Central memory CD8-positive, alpha-beta T cell (primary cell): Measurements from ENCODE around the gene LSS.
A peak's percentile ranks its signal among the peaks of the same experiment; 100 is the strongest.

Source experiments
- ATAC-seq: fragments of 150-1000 bp; cut with Tn5 transposase; replicated peaks from 2 replicates; pipeline ENCODE4 v1.10.0; 2022; ENCODE audit warnings: mild to moderate bottlenecking, moderate FRiP score, moderate number of reproducible peaks; ENCODE audit not compliant: poor library complexity, severe bottlenecking; ENCODE audit errors: extremely low read depth
- DNase-seq, 2 donors: peaks; one replicate each; pipeline ENCODE4 v3.0.0; 2021; ENCODE audit warnings: low spot score in 2 of 2
- H3K27ac Mint-ChIP-seq: one replicate; pipeline ENCODE4 v1.8.0; 2022; ENCODE audit warnings: low read depth, mild to moderate bottlenecking, moderate library complexity, mixed read lengths
- H3K27me3 Mint-ChIP-seq: one replicate; pipeline ENCODE4 v1.8.0; 2022; ENCODE audit warnings: mixed read lengths
- H3K36me3 Mint-ChIP-seq: one replicate; pipeline ENCODE4 v1.8.0; 2022; ENCODE audit warnings: mild to moderate bottlenecking, moderate library complexity, mixed read lengths; ENCODE audit not compliant: insufficient read depth
- H3K4me1 Mint-ChIP-seq: one replicate; pipeline ENCODE4 v1.8.0; 2022; ENCODE audit warnings: mixed read lengths
- H3K4me3 Mint-ChIP-seq: one replicate; pipeline ENCODE4 v1.8.0; 2022; ENCODE audit warnings: mild to moderate bottlenecking, moderate library complexity, mixed read lengths
- H3K9me3 Mint-ChIP-seq: one replicate; pipeline ENCODE4 v1.8.0; 2022; ENCODE audit warnings: mixed read lengths

Gene LSS

DNA sequence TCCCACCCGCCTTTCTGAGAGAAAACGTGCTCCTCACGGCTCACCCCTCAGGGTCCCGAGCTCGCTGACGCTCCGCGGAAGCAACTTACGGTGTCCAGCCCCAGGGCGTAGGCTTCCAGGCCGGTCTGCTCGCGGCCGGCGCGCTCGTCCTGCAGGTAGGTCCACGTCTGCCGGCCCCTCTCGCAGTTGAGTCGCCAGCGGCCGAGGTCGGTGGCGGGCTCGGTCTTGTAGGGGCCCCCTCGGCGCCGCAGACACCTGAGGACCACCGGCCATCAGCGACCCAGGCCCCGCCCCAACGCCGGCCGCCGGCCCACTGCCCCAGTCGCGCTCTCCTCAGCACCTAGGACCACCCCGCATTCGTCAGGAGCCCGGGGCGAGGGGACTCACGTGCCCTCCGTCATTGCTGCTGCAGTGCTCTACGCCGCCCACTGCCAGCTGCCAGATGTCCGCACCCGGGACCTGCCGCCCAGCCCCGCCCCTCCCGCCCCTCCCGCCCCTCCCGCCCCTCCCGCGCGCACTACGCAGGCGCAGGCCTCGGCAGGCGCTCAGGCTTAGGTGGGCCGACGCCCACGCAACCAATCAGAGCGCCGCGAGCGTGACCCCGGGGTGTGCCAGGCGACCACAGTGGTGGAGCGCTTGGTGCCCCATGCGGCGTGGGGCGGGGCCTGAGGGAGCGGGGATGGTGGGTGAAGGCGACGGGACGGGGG is at the start of gene LSS:
Gene LSS, minus strand, starts transcription at position 430 of the 707 bp plus-strand sequence. Its CDS starts 29 bp downstream, at position 401.
- no peaks in the 10 kb centered on the region for H3K27me3 Mint-ChIP-seq
- H3K9me3 Mint-ChIP-seq, result no peaks in the 10 kb centered on the region
- H3K4me3 Mint-ChIP-seq, result peak within 1 kb of the TSS; percentile 82
- DNase-seq, result peak; percentile 89 to 94
- ATAC-seq, result peak; percentile 99
- H3K36me3 Mint-ChIP-seq, result peaks cover 10% of the 10 kb centered on the region
- peaks cover 68% of the 10 kb centered on the region for H3K4me1 Mint-ChIP-seq
- H3K27ac Mint-ChIP-seq, result peak within 1 kb of the TSS; percentile 91

DNA sequence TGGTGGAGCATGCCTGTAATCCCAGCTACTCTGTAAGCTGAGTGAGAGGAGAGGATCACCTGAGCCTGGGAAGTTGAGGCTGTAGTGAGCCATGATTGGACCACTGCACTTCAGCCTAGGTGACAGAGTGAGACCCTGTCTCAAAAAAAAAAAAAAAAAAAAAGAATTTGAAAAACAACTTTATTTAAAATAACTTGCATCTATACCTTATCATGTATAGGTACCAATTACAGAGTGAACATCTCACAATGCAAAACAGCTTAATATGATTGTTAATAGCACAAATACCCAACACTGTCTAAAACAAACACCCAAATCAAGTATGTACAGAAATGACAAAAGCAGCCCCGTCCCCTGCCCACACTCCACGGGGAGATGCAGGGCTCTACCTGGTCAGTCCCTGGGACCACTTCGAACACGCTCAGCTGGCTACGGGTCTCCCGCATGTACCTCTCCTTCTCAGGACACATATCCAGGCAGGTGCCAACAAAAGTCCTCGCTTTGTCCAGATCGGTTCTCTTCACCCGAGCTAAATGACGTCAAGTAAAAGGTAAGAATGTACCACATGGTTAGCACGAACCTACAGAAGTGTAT is 46.3 kb upstream of the LSS start:
- Mint-ChIP-seq H3K4me3 (no peak overlapping the region), H3K4me1 (no peaks in the 10 kb centered on the region), H3K27me3 (no peaks in the 10 kb centered on the region), H3K27ac (no peak overlapping the region), H3K9me3 (no peaks in the 10 kb centered on the region), H3K36me3 (peaks cover 87% of the 10 kb centered on the region)
- DNase-seq (no peak), ATAC-seq (no peak)

DNA sequence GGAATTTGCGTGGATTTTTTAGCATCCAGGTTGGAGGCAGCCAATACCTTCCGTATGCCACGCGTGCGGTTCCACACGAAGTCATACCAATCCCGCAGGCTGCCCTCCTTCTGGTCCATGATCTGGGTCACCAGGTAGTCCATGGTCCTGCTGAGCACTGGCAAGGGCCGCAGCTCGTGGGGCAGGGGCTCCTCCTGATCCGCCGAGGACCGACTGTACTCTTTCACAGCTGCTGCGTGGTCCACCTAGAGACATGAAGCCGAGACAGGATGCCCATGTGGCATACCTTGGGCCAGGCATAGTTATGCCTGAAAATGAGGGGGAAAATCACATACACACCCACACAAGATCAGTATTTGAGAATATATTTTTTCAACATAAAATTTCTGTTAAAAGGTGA is 44.8 kb upstream of the LSS start:
- H3K27me3 Mint-ChIP-seq, result no peaks in the 10 kb centered on the region
- peaks cover 85% of the 10 kb centered on the region for H3K36me3 Mint-ChIP-seq
- no peak overlapping the region for H3K4me3 Mint-ChIP-seq
- H3K4me1 Mint-ChIP-seq, result no peaks in the 10 kb centered on the region
- no peak for DNase-seq
- H3K27ac Mint-ChIP-seq, result no peak overlapping the region
- ATAC-seq, result no peak
- H3K9me3 Mint-ChIP-seq, result no peaks in the 10 kb centered on the region

DNA sequence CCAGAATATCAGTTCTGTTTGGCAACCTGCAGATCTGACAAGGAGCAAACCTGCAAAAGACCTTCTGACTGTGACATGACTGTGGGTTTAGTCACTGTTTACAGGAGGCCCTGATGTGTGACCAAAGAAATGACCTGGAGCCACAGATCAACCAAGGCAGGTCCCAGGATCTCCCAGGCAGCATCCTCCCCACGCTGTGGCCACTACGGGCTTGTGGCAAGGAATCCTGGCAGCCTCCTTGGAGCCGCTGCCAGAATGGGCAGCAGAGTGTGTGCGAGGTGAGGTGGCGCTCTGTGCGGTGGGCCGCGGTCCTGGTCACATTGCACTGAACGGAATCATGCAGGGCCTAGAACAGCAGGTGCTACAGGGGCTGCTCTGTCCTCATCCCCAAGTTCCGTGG is 40.9 kb upstream of the LSS start:
- peaks cover 70% of the 10 kb centered on the region for H3K36me3 Mint-ChIP-seq
- DNase-seq, result no peak
- no peak for ATAC-seq
- H3K27me3 Mint-ChIP-seq, result no peaks in the 10 kb centered on the region
- no peaks in the 10 kb centered on the region for H3K9me3 Mint-ChIP-seq
- no peak overlapping the region for H3K27ac Mint-ChIP-seq
- H3K4me3 Mint-ChIP-seq, result no peak overlapping the region
- H3K4me1 Mint-ChIP-seq, result no peaks in the 10 kb centered on the region

DNA sequence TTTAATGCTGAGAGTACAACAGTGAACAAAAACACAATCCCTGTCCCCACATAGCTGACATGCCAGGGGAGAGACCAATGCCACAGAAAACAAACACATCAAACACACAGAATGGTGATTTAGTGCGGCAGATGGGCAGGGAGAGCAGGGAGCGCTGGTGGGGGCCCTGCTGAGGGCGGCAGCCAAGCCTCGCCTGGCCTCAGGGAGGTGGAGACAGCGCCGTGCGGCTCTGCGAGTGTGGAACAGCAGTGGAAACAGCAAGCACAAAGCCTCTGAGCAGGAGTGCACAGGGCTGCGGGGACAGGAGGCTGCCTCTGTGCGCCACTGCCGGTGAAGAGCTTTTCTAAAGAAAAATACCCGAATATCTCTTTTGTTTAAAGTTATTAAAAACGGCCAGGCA is 39.8 kb upstream of the LSS start:
- no peaks in the 10 kb centered on the region for H3K27me3 Mint-ChIP-seq
- DNase-seq (no peak), ATAC-seq (no peak)
- H3K27ac Mint-ChIP-seq, result no peak overlapping the region
- no peak overlapping the region for H3K4me3 Mint-ChIP-seq
- no peaks in the 10 kb centered on the region for H3K9me3 Mint-ChIP-seq
- H3K36me3 Mint-ChIP-seq, result peaks cover 67% of the 10 kb centered on the region
- H3K4me1 Mint-ChIP-seq, result no peaks in the 10 kb centered on the region

DNA sequence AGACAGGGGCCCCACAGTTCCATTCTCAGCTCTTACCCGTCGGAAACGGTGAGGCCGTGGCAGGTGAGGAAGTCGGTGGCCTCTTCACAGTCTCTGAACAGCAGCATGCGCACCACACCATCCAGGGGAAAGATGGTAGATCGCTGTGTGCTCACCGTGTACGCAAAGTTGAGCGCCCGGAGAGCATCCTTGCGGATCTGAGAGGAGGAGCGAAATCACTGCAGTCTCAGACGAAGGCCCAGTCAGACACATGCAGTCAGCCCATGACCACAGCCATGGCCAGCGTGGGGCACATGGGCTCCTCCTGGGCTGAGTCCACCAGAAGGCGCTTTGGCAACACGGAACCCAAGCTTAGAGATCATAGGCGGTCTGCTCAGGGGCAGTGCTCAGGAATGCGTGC is 38.4 kb upstream of the LSS start:
- no peaks in the 10 kb centered on the region for H3K9me3 Mint-ChIP-seq
- H3K4me1 Mint-ChIP-seq, result no peaks in the 10 kb centered on the region
- H3K36me3 Mint-ChIP-seq, result peaks cover 61% of the 10 kb centered on the region
- DNase-seq (no peak), ATAC-seq (no peak)
- H3K4me3 Mint-ChIP-seq, result no peak overlapping the region
- H3K27me3 Mint-ChIP-seq, result no peaks in the 10 kb centered on the region
- H3K27ac Mint-ChIP-seq, result peak overlapping the region; percentile 44

GRCh38 chr21:46265736-46266525 is 37.4 kb upstream of the LSS start:
- peak overlapping the region; percentile 64 for H3K27ac Mint-ChIP-seq
- DNase-seq (no peak), ATAC-seq (no peak)
- peaks cover 3% of the 10 kb centered on the region for H3K4me1 Mint-ChIP-seq
- H3K27me3 Mint-ChIP-seq, result no peaks in the 10 kb centered on the region
- H3K9me3 Mint-ChIP-seq, result no peaks in the 10 kb centered on the region
- H3K36me3 Mint-ChIP-seq, result peaks cover 61% of the 10 kb centered on the region
- no peak overlapping the region for H3K4me3 Mint-ChIP-seq

GRCh38 chr21:46264690-46265144 is 36.1 kb upstream of the LSS start:
- no peak overlapping the region for H3K4me3 Mint-ChIP-seq
- H3K9me3 Mint-ChIP-seq, result no peaks in the 10 kb centered on the region
- no peaks in the 10 kb centered on the region for H3K27me3 Mint-ChIP-seq
- peaks cover 4% of the 10 kb centered on the region for H3K4me1 Mint-ChIP-seq
- ATAC-seq (no peak), DNase-seq (no peak)
- H3K27ac Mint-ChIP-seq, result peak overlapping the region; percentile 64
- peaks cover 60% of the 10 kb centered on the region for H3K36me3 Mint-ChIP-seq

DNA sequence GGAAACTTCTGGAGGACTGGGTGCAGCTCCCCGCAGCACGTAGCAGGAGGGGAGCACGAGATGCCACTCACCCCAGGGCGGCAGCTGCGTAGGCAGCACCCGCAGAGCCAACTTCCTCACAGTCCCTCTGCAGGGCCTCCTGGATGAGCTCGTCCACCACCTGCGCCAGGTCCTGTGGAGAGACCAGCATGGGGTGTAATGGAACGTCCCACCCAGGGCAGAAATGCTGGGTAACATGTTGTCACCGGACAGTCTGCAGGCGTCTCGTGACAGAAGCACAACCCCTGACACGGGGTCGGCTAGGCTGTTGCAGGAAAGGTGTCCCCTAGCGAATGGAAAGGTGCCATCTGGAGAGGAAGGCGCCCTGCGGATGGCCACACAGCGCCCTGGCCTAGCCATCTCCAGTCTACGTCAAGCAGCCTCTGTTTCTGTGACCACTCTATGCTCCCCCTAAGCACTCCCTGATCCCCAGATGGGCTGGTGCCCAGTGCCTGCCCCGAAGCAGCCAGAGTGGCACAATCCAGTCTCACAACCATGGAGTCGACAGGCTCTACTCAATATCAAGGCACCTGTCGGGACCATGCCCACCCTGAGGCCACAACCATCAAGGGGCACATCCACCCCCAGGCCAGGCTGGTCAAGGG is 35.6 kb upstream of the LSS start:
- H3K4me3 Mint-ChIP-seq, result no peak overlapping the region
- no peak for DNase-seq
- ATAC-seq, result no peak
- peaks cover 60% of the 10 kb centered on the region for H3K36me3 Mint-ChIP-seq
- no peaks in the 10 kb centered on the region for H3K27me3 Mint-ChIP-seq
- H3K4me1 Mint-ChIP-seq, result peaks cover 4% of the 10 kb centered on the region
- no peaks in the 10 kb centered on the region for H3K9me3 Mint-ChIP-seq
- H3K27ac Mint-ChIP-seq, result peak overlapping the region; percentile 64

GRCh38 chr21:46256501-46256994 is 28.0 kb upstream of the LSS start:
- H3K27ac Mint-ChIP-seq, result no peak overlapping the region
- H3K9me3 Mint-ChIP-seq, result no peaks in the 10 kb centered on the region
- no peak for ATAC-seq
- no peak for DNase-seq
- no peak overlapping the region for H3K4me3 Mint-ChIP-seq
- peaks cover 27% of the 10 kb centered on the region for H3K4me1 Mint-ChIP-seq
- no peaks in the 10 kb centered on the region for H3K27me3 Mint-ChIP-seq
- H3K36me3 Mint-ChIP-seq, result peaks cover 60% of the 10 kb centered on the region

GRCh38 chr21:46255758-46256337 is 27.3 kb upstream of the LSS start:
- ATAC-seq (no peak), DNase-seq (no peak)
- Mint-ChIP-seq H3K4me1 (peaks cover 25% of the 10 kb centered on the region), H3K9me3 (no peaks in the 10 kb centered on the region), H3K36me3 (peaks cover 57% of the 10 kb centered on the region), H3K4me3 (no peak overlapping the region), H3K27ac (peak overlapping the region; percentile 85), H3K27me3 (no peaks in the 10 kb centered on the region)

DNA sequence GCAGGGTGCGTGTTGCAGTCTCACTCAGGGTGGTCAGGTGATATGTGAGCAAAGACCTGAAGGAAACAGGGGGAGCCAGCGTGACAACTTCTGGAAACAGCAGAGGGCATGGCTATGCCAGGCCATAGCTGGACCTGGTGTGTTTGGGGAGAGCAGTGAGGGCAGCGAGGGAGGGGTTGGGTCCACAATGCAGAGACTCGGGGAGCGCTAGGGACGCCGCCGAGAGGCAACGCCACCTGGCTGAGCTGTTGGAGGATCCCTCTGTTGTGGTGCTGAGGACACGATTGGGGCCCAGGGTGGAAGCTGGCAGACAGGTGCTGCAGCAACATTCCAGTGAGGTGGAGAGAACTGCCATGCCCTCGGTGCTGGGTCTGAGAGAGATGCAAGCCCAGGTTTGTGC is 26.6 kb upstream of the LSS start:
- peaks cover 31% of the 10 kb centered on the region for H3K4me1 Mint-ChIP-seq
- H3K9me3 Mint-ChIP-seq, result no peaks in the 10 kb centered on the region
- H3K27me3 Mint-ChIP-seq, result no peaks in the 10 kb centered on the region
- H3K36me3 Mint-ChIP-seq, result peaks cover 58% of the 10 kb centered on the region
- DNase-seq (no peak), ATAC-seq (no peak)
- peak overlapping the region; percentile 85 for H3K27ac Mint-ChIP-seq
- no peak overlapping the region for H3K4me3 Mint-ChIP-seq
